Stomach (tissue), 4 donors: ENCODE data around the gene UST.

Experiments used
- EP300 ChIP-seq: sonication (generic); formaldehyde crosslinking; IDR thresholded peaks from one replicate; pipeline ENCODE4 v1.6.1; 2017; ENCODE audit warnings: antibody characterized with exemption
- POLR2A ChIP-seq, 4 donors: fragments of 450-650 bp; IDR thresholded peaks; one replicate each; pipeline ENCODE4 v1.6.1; 2016; ENCODE audit warnings: antibody characterized with exemption in 4 of 4, control low read depth in 2 of 4, mild to moderate bottlenecking in 1 of 4, moderate library complexity in 1 of 4
- POLR2AphosphoS5 ChIP-seq, 3 donors: sonication (generic); formaldehyde crosslinking; IDR thresholded peaks; one replicate each; pipeline ENCODE4 v1.6.1; 2016; ENCODE audit warnings: antibody characterized with exemption in 3 of 3
- TF ChIP-seq, protein P1 (sequence below), 7 experiments: fragments of 450-650 bp in 4 of 7; fragments of 200-600 bp in 3 of 7; sonication (generic) in 3 of 7; IDR thresholded peaks; one replicate each; pipeline ENCODE4 v1.5.1; 2016 to 2019; ENCODE audit warnings: antibody characterized with exemption in 7 of 7, control low read depth in 2 of 7, mild to moderate bottlenecking in 1 of 7

DNA sequence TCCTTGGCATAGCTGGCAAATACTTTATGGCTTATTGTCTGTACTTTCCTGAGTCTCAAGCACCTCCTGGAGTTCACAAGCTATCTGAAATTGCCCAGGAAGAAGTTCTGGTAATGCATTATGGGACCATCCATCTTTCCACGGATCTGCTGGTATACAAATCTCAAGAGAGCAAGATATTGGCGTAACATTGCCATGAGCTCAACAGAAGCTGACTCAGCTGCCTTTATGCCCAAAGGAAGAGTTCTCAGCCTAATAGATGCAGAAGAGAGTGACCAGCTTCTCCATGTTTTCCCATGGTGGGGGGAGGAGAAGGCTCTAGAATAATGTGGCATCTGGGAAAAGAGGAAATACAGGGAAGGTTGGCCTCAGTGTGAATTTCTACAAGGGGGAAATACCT lies 78.7 kb downstream of the UST start:
- TF ChIP-seq, protein P1, sequence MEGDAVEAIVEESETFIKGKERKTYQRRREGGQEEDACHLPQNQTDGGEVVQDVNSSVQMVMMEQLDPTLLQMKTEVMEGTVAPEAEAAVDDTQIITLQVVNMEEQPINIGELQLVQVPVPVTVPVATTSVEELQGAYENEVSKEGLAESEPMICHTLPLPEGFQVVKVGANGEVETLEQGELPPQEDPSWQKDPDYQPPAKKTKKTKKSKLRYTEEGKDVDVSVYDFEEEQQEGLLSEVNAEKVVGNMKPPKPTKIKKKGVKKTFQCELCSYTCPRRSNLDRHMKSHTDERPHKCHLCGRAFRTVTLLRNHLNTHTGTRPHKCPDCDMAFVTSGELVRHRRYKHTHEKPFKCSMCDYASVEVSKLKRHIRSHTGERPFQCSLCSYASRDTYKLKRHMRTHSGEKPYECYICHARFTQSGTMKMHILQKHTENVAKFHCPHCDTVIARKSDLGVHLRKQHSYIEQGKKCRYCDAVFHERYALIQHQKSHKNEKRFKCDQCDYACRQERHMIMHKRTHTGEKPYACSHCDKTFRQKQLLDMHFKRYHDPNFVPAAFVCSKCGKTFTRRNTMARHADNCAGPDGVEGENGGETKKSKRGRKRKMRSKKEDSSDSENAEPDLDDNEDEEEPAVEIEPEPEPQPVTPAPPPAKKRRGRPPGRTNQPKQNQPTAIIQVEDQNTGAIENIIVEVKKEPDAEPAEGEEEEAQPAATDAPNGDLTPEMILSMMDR (IDR thresholded peaks at IDR 0.05) = no peak
- TF ChIP-seq POLR2A (IDR thresholded peaks at IDR 0.05) (no peak), POLR2AphosphoS5 (IDR thresholded peaks at IDR 0.05) (no peak), EP300 (no peak)
